Germinal center (tissue), 1 donor: ENCODE results near the gene GPR148.

Source experiments
- DNase-seq: peaks from one replicate; pipeline ENCODE4 v3.0.0; 2012; ENCODE audit warnings: mixed read lengths, low spot score

The GPR148 gene

GRCh38 chr2:130749641-130750040 is 20.8 kb downstream of the GPR148 start:
- no peak for DNase-seq

- DNase-seq = no peak
These were observed 25.9 kb downstream of the GPR148 start for GRCh38 chr2:130754811-130755210.

DNA sequence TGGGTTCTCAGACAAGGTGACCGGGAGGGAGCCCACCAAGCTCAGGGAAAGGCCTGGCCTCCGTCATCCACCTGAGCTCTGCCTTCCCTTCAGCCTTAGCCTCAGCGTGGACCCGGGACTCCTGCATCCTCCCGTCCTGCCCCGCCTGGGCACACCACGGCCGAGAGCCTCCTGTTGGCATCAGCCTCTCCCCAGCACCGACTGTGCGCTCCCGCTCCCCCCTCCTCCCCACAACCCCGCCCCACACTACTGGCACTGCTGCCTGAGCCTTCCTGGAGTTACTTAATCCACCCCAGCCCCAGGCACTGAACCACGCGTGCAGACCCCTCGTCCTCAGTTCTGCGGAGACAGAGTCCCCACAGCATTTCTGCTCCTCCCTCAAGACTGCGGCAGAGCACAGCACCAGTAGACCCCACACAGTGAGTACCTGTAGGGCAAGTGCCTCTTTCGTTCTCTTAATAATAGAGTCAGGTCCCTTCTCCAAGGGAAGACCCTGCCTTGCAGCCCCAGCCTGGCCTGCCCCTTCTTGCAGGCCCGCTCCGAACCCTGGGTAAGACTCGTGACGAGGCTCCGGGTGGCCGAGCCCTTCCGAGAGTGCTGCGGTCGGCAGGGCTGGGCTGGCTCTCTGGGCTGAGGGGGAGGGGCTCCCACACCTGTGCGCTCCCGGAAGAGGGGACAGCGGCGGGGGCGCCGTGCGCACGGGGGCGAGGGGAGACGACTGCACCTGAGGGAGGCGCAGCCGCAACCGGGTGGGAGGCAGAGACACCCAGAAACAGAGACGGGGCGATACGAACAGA is 26.6 kb downstream of the GPR148 start, which contains the start of gene AMER3:
TSS of gene AMER3 (plus strand) at position 285 of the 797 bp plus-strand sequence. CDS start 6,533 bp downstream, outside the sequence.
- DNase-seq = no peak

DNA sequence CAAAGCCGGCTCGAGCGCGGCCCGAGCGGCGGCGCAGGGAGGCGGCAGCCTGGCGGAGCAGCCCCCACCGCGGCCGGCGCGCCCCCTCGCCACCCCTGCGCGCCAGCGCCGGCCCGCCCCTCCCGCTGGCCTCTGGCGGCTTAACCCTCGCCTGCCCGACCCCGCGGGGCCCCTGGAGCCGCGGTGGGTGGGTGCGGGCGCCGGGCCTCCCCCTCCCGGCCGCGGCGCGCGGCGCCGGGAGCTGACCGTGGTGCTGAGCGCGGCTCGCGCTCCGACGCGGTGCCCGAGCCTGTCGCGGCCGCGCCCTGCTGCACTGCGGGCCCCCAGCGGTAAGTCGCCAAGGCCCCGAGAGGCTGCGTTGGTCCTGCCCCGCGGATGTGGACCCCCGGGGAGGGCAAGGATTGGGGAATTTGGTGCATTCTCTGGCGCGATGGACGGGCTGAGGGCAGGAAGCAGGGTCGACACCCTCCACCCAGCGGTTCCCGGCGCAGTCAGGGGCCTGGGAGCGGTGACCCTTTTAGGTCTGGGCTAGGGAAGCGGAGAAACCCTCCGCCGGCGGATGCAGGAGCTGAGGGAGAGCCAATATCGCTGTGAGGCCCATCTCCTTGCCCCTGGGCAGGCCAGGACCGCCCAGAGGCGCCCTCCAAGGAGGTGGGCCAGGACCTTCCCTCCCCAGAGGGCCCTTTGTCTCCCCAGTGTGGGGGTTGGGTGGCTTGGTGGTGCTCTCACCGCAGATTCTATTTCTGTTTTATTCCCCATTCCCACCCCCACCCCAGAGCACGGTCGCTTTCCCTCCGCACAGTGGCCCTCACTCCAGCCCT is 27.4 kb downstream of the GPR148 start:
- DNase-seq = peak; percentile 50

GRCh38 chr2:130756874-130757668 is 28.2 kb downstream of the GPR148 start:
- DNase-seq = no peak

DNA sequence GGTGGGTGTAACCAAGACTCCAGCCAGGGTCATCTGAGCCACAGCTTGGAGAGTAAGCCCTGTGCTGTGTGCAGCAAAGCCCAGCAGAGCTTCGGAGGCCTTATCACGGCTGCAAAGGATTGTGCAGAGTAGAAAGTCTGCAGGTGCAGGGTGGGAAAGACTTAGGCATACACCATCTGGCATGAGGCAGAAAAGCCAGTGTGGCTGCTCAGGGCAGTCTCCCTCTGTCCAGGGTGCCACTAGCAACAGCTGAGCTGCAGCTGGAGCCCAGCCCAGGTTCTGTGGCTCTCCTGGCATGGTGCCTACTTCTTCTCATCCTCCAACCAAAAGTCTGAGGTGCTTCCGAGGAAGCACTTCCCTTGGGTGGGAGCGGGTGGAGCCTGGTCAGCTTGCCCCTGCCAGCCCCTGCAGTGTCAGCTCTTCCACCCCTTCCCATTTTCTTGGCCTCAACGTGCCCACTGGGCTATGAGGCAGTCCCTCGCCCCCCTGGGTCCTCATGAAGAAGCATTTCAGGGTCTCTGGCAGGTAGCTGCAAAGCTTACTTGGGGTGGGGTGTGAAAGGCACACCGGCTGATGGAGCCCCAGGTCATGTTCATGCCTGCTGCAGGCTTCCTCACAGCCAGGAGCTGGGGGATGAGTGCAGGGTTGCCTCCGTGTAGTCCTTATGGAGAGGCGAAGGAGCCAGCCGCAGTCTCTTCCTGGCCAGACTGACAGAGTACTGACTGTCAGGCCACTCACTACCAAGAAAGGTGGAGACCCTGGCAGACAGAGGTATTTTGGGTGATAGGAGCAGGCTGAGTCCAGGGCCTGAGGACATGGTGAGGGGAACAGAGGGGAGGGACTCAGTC is 31.3 kb downstream of the GPR148 start:
- no peak for DNase-seq

DNA sequence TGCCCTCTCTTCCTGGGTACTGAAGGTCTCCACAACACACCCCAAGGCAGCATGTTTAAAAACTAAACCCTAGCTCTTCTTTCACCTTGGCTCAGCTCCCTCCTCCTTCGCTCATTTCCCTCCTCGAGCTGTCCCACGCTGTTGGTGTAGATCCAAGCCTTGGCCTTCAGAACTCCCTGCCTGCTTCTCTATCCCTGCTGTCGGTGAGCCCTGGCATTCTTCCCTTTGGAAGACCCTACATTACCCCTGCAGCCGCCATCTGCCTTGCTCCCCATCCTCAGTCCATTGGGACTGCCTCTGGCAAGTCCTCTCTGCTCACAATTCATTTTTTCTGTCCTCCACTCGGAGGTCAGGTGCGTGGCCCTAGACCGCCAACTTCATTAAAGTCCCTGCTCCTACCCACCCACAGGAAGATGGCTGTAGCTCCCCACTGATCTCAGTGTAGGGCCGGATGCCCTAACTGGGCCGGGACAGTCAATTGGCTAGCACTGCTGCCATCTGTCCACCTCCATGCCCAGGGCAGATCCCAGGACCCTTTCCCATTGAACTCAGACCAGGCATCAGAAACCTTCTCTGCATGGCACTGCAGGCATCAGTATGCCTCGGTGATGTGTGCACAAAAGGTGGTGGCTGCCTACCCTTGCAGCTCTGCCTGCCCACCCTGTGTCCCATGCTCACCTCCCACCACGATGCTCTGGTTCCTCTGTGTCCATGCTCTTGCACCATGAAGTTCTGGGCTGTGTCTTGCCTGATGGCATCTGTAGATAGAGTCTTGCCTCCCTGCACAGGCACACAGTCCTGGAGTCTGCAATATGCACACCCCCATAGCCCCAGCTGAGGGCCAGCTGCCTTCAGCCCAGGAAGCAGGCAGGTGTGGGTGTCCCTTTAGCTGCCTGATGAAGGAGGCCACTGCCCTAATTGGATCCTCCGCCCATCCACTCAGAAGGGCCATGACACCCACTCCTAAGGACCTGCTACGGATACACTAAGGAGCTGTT is 32.2 kb downstream of the GPR148 start:
- DNase-seq = no peak

DNA sequence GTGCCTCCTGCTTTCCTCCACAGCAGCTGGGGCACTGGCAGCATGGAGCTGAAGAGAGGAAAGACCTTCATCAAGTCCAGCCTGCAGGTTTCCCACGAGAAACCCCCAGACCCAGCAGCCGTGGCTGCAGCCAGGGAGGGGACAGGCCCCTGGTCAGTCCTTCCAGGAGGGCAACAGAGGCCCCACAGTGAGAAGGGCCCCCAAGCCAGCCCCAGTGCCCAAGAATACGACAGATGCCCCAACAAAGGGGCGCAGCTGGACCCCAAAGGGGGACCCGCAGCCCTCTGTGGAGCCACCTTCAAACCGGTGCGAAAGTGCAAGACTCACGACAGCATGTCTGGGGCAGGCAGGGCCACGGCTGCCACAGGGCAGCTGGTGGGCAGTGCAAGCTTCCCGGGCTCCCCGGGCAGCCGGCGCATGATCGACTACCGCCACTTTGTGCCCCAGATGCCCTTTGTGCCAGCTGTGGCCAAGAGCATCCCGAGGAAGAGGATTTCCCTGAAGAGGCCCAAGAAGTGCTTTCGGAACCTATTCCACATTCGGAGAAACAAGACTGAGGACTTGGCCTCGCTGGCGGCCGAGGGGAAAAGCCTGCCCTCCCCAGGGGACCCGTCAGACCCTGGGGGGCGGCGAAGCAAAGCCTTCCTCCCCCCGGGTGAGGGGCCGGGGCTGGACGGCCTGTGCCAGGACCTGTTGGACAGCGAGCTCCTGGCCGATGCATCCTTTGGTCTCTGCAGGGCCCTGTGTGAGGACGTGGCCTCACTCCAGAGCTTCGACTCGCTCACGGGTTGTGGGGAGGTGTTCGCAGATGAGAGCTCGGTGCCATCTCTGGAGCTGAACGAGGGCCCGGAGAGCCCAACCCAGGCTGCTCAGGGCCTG is 33.4 kb downstream of the GPR148 start:
- no peak for DNase-seq

DNA sequence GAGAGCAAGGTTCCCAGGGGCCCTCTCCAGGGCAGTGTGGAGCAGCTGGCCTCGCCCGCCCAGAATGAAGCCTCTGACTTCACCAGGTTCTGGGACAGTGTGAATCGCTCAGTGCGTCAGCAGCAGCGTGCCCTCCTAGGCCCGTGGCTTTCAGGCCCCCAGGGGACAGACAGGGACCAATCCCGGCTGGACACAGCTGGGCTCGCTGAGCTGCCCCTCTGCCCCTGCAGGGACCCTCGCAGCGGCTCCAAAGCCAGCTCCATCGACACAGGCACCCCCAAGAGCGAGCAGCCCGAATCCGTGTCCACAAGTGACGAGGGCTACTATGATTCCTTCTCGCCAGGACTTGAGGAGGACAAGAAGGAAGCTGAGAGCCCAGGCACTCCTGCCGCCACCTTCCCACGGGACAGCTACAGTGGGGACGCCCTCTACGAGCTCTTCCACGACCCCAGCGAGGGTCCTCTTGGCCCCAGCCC is 34.1 kb downstream of the GPR148 start:
- no peak for DNase-seq

DNA sequence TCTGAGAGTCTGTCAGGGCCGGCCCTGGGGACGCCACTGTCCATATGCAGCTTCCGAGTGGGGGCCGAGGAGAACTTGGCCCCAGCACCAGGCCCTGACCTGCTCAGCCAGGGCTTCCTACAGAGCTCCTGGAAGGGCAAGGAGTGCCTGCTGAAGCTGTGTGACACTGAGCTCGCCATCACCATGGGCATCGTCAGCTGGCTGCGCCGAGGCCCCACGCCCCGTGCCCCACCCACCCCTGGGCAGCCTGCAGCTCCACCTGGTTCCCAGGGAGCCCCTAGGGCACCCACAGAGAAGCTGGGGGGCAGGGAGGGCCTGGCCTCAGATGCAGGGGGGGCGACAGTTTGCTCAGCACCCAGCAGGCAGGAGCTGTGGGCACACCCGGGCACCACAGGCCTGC is 34.5 kb downstream of the GPR148 start:
- DNase-seq = no peak

DNA sequence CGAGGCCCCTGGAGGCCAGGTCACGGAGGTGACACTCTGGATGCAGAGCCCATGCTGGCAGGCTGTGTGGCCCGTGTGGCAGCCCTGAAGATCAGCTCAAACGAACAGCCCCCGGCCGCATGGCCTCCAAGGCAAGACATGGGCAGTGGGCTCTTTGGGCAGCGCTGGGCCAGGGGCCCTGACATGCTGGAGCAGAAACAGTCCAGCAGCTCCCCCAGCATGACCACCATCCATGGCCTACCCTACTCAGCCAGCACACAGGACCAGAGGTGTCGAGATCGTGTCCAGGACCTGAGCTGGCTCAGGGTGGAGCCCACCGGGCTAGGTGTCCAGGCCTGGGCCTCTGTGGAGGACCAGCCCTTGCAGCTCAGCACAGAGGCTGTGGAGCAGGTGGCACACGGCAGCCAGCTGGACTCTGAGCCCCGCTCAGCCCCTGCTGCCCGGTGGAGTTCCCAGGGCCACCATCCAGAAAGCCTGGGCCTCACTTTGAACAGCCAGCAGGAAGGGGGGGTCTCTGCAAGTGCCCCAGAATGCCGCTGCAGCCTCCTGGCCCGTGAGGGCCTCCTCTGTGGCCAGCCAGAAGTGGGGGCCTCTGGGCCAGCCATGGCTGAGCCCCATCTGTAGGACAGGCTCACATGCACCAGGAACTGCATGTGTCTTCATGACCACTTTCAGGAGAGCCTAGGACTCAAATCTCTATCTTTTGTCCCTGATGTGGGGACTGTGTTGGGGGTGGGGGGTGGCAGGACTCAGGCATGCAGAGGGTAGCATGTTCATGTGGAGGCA is 35.4 kb downstream of the GPR148 start:
- no peak for DNase-seq

DNA sequence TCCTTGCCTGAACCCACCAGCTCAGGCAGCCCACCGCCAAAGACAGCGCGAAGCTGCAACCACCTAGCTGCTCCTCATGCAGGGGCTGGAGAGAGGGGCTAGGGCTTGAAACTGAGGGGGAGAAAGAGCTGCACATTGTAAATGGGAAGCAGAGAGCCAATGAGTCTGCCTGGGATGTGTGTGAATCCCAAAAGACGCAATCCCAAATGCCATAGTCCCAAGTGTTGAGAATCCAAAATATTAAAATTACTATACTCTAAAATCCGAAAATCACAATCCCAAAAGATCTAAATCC is 35.9 kb downstream of the GPR148 start:
- DNase-seq = no peak

GRCh38 chr2:130765464-130765863 is 36.6 kb downstream of the GPR148 start:
- no peak for DNase-seq

DNA sequence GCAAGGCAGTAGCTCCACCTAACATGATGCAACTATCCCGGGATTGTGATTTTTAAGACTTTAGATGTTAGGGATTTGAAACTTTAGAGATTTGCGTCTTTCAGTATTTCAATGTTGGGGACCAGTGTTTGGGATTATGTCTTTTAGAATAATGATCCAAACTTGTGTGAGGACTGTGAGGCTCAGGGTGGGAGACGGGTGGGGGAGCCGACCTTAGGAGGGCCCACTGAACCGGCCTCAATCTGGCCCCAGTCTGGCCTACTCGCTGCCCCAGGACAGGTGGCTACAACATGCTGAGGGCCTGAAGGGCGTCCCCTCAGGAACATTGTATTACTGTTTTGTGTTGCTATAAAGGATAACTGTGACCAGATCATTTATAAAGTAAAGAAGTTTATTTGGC is 37.2 kb downstream of the GPR148 start:
- DNase-seq = no peak

- DNase-seq = no peak
These were observed 38.0 kb downstream of the GPR148 start for GRCh38 chr2:130766711-130767407.

- no peak for DNase-seq
These were observed 38.5 kb downstream of the GPR148 start for GRCh38 chr2:130767408-130767775.

- no peak for DNase-seq
These were observed 39.5 kb downstream of the GPR148 start for GRCh38 chr2:130768191-130768855.
